HG03442 (cell line): Measurements from ENCODE around the gene MECP2.
"Not testable (repeated sequence)": the region's sequence is repeated elsewhere in the genome, so short reads cannot be mapped to it uniquely, and the experiment has no call there.

Experiments
- ATAC-seq: cut with Tn5 transposase; IDR thresholded peaks from one replicate; pipeline ENCODE4 v1.9.1; 2021; ENCODE audit warnings: mild to moderate bottlenecking, moderate library complexity; ENCODE audit not compliant: unreplicated experiment

The MECP2 gene

DNA sequence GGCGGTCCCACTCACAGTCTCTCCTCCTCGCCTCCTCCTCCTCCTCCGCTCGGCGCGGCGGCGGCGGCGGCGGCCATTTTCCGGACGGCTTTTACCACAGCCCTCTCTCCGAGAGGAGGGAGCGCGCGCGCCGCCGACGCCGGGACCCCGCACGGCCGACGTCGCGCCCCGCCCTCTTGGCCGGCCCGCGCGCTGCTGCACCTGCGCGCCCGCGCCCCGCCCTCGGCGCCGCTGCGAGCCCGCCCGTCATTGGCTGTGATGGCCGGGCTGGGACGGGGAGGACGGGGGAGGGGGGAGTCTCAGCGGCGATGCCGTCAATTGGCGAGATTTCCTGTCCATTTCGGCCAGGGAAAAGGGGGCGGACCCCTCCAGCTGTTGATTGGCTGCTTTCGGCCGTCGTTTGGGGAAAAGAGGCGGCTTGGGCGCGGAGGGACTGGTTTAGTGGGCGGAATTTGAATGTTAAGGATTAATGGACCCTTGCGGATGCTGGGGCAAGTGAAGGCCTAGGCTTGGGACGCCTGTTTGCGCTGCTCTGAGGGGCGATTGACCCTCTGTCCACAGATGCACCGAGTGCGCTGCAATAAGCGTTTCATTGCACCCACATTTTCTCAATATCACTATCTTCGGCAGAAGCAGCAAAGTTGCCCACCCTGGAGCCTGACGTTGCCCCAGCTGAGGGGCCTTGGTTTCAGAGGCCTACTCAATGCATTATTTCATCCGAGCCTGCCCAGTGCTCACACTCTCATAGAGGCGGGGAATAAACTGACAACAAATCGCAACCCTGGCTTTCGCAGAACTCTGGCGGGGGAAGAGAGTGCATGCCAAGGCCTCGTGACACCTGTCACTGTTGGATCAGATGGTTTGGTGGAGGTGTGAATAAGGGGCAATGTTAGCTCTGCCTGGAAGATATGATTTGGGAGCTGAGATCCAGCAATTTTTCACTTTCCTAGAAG lies at the start of gene MECP2:
Gene MECP2 (minus strand): TSS at position 129 of the 953 bp plus-strand sequence.
- peak; percentile 85 for ATAC-seq

DNA sequence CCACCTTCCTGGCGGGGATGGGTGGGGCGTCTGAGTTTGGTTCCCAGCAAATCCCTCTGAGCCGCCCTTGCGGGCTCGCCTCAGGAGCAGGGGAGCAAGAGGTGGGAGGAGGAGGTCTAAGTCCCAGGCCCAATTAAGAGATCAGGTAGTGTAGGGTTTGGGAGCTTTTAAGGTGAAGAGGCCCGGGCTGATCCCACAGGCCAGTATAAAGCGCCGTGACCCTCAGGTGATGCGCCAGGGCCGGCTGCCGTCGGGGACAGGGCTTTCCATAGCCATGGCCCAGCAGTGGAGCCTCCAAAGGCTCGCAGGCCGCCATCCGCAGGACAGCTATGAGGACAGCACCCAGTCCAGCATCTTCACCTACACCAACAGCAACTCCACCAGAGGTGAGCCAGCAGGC lies 46.5 kb upstream of the MECP2 start, which contains the start of gene OPN1LW:
Gene OPN1LW (plus strand): TSS at position 234 of the 400 bp plus-strand sequence. CDS start 41 bp downstream, at position 275.
- ATAC-seq: not testable (repeated sequence)

DNA sequence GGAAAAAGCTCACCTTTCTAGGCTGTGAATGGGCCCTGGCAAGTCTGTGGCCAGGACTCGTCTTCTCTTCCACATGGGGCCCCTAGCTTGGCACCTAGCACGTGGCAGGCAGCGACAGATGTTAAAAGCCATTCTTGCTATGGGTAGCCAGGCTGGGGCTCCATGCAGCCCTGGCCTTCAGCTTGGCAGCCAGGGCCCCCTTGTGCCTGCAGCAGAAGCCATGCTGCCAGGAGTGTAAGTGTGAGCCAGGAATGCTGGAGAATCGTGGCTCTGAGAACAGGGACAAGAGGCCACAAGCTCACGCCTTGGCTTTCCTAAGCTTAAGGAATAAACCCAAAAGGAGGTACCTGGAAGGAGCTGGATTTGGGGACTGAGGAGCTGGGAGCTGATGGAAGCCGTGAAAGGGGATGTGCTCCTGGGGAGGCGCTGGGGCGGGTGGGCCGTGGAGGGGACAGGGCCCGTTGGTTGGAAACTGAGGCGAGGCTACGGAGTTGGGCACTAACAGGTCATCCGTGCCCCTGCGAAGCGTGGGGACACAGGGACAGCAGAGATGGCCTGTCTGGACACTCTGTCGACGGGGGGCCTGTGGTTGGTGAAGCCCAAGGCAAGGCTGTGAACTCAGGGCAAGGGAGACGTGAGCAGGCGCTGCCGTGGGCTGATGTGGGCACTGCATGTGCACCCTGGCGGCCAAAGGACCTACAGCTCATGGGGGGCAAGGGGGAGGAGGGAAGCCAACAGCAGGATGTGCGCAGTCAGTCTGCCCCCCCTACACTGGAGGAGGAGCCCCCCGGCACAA lies 45.6 kb upstream of the MECP2 start:
- ATAC-seq: no peak

- ATAC-seq: no peak
These were observed 44.9 kb upstream of the MECP2 start for GRCh38 chrX:154142386-154142785.

DNA sequence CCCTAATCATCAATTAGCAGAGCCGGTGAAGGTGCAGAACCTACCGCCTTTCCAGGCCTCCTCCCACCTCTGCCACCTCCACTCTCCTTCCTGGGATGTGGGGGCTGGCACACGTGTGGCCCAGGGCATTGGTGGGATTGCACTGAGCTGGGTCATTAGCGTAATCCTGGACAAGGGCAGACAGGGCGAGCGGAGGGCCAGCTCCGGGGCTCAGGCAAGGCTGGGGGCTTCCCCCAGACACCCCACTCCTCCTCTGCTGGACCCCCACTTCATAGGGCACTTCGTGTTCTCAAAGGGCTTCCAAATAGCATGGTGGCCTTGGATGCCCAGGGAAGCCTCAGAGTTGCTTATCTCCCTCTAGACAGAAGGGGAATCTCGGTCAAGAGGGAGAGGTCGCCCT lies 43.2 kb upstream of the MECP2 start:
- ATAC-seq: no peak

GRCh38 chrX:154140206-154140605 lies 42.7 kb upstream of the MECP2 start:
- no peak for ATAC-seq

- no peak for ATAC-seq
These were observed 41.3 kb upstream of the MECP2 start for GRCh38 chrX:154138857-154139256.

- ATAC-seq: no peak
These were observed 39.2 kb upstream of the MECP2 start for GRCh38 chrX:154136627-154137161.

GRCh38 chrX:154135458-154136229 lies 38.1 kb upstream of the MECP2 start:
- ATAC-seq: no peak

- ATAC-seq: no peak
These were observed 34.8 kb upstream of the MECP2 start for GRCh38 chrX:154132366-154132765.

GRCh38 chrX:154131955-154132354 lies 34.4 kb upstream of the MECP2 start:
- no peak for ATAC-seq

- ATAC-seq: no peak
These were observed 28.6 kb upstream of the MECP2 start for GRCh38 chrX:154126101-154126500.

GRCh38 chrX:154125391-154126040 lies 28.0 kb upstream of the MECP2 start:
- no peak for ATAC-seq

DNA sequence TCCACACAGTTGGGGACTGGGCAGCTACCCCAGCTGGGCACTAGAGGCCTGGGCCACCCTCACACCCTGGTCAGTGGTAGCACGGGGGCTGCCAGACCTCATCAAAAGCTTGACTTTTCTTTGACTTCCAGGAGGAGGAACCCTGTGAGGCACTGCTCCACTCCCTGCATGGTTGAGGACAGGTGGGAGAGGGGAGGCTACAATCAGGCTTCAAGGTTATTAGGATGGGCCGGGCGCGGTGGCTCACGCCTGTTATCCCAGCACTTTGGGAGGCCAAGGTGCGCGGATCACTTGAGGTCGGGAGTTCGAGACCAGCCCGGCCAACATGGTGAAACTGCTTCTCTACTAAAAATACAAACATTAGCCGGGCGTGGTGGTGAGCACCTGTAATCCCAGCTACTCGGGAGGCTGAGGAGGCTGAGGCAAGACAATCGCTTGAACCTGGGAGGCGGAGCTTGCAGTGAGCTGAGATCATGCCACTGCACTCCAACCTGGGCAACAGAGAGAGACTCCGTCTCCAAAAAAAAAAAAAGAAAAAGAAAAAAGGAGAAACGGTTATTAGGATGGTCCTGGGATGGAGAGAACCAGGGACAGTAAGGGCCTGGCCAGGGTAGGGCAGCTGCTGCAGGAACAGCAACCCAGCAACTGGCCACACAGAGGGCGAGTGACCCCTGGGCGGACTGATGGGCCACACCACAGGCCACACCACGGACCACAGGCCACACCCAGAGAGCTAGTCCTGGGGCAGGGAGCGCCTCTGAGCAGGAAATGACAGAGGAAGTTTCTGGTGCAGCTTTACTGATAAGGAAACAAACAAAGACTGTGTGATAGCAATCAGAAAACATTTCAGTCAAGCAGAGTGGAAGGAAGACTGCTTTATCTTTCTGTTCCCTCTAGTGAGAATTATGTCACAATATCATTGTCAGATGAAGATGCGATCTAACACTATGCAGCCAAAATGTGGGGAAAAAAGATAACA lies 26.0 kb upstream of the MECP2 start:
- no peak for ATAC-seq

GRCh38 chrX:154121961-154122360 lies 24.4 kb upstream of the MECP2 start:
- no peak for ATAC-seq

DNA sequence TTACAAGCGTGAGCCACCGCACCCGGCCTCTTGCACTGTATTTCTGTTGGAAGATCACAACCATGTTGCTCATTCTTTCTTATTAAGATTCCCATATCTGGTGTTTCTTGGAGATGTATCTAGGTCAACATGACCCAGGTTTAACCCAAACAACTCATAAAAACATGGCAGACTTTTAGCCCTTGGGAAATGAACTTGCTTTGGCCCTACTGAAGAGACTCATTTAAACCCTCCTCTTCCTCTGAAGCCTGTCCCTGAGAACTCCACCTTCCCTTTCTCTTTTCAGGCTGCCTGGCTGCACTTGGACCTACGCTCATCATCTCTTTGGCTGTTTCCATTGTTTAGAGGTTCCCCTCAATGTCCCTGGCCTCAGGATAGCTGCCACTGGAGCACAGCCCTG lies 23.7 kb upstream of the MECP2 start:
- no peak for ATAC-seq

DNA sequence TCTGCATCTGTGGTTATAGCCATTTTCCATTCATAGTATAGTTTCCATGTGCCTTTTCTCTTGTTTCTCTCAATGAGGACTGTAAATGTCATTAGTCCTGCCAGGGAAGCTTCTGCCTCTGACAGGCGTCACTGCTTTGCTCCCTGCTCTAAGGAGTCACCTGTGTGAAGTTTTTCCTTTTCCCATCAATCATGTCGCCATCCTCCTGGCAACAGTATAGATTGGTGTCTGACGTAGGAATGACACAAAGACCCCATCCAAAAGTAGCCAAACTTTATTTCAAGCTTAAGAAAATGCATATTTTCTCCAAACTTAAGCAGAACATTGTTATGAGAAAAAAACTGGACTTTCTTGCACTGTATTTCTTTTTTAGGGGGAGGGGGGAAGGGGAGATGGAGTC lies 23.1 kb upstream of the MECP2 start:
- ATAC-seq: no peak

DNA sequence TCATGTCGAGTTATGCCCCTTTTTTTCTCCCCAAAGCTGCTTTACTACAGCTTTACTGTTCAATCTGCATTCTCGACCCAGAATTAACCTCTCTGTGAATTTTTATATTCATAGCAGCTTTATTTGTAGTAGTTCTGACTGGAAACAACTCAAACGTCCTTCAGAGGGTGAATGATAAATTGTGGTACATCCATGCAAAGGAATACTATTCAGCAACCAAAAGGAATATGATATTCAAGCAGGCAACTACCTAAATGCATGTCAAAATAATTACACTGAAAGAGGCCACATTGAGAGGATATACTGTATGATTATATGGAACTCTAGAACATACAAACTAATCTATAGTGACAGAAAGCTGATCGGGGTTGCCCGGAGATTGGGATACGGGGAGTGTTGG lies 20.0 kb upstream of the MECP2 start:
- no peak for ATAC-seq
